Measurements from ENCODE around the gene MCF2L. TPM values are rescaled to one million over a fixed set of nuclear protein-coding genes. Genes with fewer than 3 reads are reported as not detected.

MCF2L gene
- total and polyA plus RNA-seq, 9 of the 15 experiments (the other 6 are each of a cell fraction or from before 2014, with no cell fraction given): 0.05 to 0.25 (median 0.18) TPM; not detected in 5

- H2AFZ ChIP-seq (ENCODE audit: low read depth, low read length): no peak overlapping the region
- ChIA-PET CTCF (ENCODE audit: low intra/inter-chr PET ratio) (no interaction called here), POLR2A (interaction anchor here (1.2 kb wide), 1 partner anchor 367 kb away, joined by 4 read pairs; no protein-coding TSS in a partner anchor)
- BruUV-seq (replicated peaks): no TSS peak
- no peak overlapping the region for H3K27ac ChIP-seq (ENCODE audit: extremely low read depth, low read depth, low read length)
- H3K4me3 ChIP-seq: no peak overlapping the region
- no peaks in the 10 kb centered on the region for H3K9me1 ChIP-seq (ENCODE audit: control insufficient read depth, insufficient read depth, low read length)
- H3K4me2 ChIP-seq (ENCODE audit: insufficient read depth, low read length): no peak overlapping the region
- ATAC-seq: no peak
- H4K20me1 ChIP-seq (replicated peaks; ENCODE audit: control insufficient read depth, insufficient read depth, low read length): 0 out of 2 replicates have a peak, but pooled peaks cover 9% of the 10 kb centered on the region
- in situ Hi-C loops (cut with MboI) (no loop called here), intact Hi-C loops (cut with micrococcal nuclease) (no loop called here)
- H3K79me2 ChIP-seq (ENCODE audit: control insufficient read depth, insufficient read depth, low read length): no peaks in the 10 kb centered on the region
- H3K9ac ChIP-seq (ENCODE audit: insufficient read depth in 1 of 2, low read depth in 2 of 2, low read length in 2 of 2): no peak overlapping the region
- peaks cover 0 to 4% of the 10 kb centered on the region in 2 experiments; a peak in 2 of 5 replicates for H3K4me1 ChIP-seq (replicated peaks in 1 of 2; ENCODE audit: control insufficient read depth in 2 of 2, insufficient read depth in 2 of 2, low read length in 2 of 2)
- 10% methylated on average over 12 of the region's 21 CpGs for WGBS (ENCODE audit: insufficient coverage, low coverage, missing lambda C conversion rate)
- no peak for DNase-seq (ENCODE audit: extremely low read depth in 1 of 4, low spot score in 3 of 4)
- H3K36me3 ChIP-seq (ENCODE audit: control insufficient read depth, insufficient read depth, low read length): no peaks in the 10 kb centered on the region
- H3K9me3 ChIP-seq (replicated peaks; ENCODE audit: control insufficient read depth, insufficient read depth, low read depth, low read length): no peaks in the 10 kb centered on the region
- peaks cover 21 to 78% of the 10 kb centered on the region in 2 experiments; a peak in 4 of 5 replicates for H3K27me3 ChIP-seq (ENCODE audit: control insufficient read depth in 2 of 2, insufficient read depth in 2 of 2, low read length in 2 of 2)
- FAIRE-seq: no peak
- TF ChIP-seq ELK3 (CRISPR knock-in tag; IDR thresholded peaks at IDR 0.05): no peak
- no peak for TF ChIP-seq RBFOX2 (IDR thresholded peaks at IDR 0.05; ENCODE audit: low read depth, low read length)
- no peak for TF ChIP-seq ZNF143 (CRISPR knock-in tag; IDR thresholded peaks at IDR 0.05)
- no peak for TF ChIP-seq IRF1 (CRISPR knock-in tag; IDR thresholded peaks at IDR 0.05; ENCODE audit: borderline replicate concordance)
- TF ChIP-seq E2F6 (IDR thresholded peaks at IDR 0.05; ENCODE audit: borderline replicate concordance in 1 of 2, extremely low read depth in 1 of 2, insufficient read depth in 1 of 2, insufficient read length in 1 of 2, low read depth in 1 of 2, low read length in 1 of 2, poor library complexity in 1 of 2, severe bottlenecking in 1 of 2): no peak
- no peak for TF ChIP-seq E2F1 (CRISPR knock-in tag; IDR thresholded peaks at IDR 0.05)
- no peak for TF ChIP-seq CBFA2T3 (IDR thresholded peaks at IDR 0.05)
- no peak for TF ChIP-seq PRMT5 (CRISPR knock-in tag; IDR thresholded peaks at IDR 0.05)
- no peak for TF ChIP-seq TCF7L2 (IDR thresholded peaks at IDR 0.05; ENCODE audit: low read depth, low read length)
- TF ChIP-seq CCNT2 (IDR thresholded peaks at IDR 0.05; ENCODE audit: borderline replicate concordance, extremely low read depth, insufficient read length, low read depth, low read length): no peak
- no peak for TF ChIP-seq SNAPC5 (CRISPR knock-in tag; IDR thresholded peaks at IDR 0.05)
- no peak for TF ChIP-seq NR2C2 (CRISPR knock-in tag; IDR thresholded peaks at IDR 0.05)
- no peak for TF ChIP-seq NR2C2 (tag; IDR thresholded peaks at IDR 0.05)
- no peak for TF ChIP-seq L3MBTL2 (IDR thresholded peaks at IDR 0.05)
- TF ChIP-seq TAF1 (IDR thresholded peaks at IDR 0.05; ENCODE audit: control insufficient read depth, extremely low read depth, insufficient read depth, low read length, severe bottlenecking): no peak
- no peak for TF ChIP-seq BRD9 (IDR thresholded peaks at IDR 0.05; ENCODE audit: low read depth, partially characterized antibody)
Observed at GRCh38 chr13:113026391-113026910, 57.4 kb downstream of the MCF2L start.

Measured in K562 (cell line).